Medulla oblongata (tissue), 1 donor: ENCODE data around the gene FOXN3.
"Not testable (repeated sequence)": the region's sequence is repeated elsewhere in the genome, so short reads cannot be mapped to it uniquely, and the experiment has no call there.

Experiments
- DNase-seq: peaks from one replicate; pipeline ENCODE4 v3.0.0-alpha.2; 2015; ENCODE audit errors: extremely low spot score

The FOXN3 gene

DNA sequence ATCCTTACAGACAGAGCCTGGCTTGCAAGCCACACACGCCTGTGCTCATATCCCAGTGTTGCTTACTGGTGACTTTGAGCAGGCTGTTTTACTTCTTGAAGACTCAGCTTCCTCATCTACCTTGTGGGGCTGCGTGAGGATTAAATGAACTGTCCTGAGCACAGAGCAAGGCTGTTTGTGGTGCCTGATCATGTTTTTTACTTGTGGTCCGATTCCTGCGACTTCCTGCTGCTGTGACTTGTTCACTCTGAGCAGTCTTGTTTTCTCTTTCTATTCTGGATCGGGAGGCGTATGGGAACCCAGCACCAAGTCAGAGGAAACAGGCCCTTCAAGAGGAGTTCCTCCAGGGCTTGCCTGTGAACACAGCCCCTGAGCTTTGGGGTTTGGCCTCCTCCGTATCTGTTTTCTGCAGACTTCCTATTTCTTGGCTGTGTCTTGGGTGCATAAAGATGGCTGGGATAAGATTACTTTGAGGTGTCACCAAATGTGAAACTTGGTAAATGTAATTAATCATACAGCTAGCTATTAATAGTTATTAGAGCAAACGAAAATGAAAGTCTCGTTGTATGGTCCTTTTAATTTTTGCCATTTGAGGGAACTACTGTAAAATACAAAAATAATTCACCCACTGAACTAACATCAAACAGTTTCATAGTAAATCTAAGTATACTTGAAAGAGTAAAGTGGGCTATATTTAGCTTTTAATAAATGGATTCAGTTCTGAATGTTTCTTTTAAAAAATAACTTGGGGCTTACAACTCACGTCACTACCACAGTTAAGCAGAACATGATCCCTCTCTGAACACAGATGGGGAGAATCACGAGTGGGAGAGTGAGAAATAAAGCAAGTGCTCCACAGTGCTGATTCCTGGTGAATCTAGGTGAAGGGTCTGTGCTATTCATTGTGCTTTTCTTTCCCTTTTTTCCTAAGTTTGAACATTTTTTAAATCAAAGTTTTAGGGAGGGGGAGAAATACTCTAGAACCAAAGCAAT is 251.5 kb downstream of the FOXN3 start:
- peak; percentile 63 for DNase-seq

DNA sequence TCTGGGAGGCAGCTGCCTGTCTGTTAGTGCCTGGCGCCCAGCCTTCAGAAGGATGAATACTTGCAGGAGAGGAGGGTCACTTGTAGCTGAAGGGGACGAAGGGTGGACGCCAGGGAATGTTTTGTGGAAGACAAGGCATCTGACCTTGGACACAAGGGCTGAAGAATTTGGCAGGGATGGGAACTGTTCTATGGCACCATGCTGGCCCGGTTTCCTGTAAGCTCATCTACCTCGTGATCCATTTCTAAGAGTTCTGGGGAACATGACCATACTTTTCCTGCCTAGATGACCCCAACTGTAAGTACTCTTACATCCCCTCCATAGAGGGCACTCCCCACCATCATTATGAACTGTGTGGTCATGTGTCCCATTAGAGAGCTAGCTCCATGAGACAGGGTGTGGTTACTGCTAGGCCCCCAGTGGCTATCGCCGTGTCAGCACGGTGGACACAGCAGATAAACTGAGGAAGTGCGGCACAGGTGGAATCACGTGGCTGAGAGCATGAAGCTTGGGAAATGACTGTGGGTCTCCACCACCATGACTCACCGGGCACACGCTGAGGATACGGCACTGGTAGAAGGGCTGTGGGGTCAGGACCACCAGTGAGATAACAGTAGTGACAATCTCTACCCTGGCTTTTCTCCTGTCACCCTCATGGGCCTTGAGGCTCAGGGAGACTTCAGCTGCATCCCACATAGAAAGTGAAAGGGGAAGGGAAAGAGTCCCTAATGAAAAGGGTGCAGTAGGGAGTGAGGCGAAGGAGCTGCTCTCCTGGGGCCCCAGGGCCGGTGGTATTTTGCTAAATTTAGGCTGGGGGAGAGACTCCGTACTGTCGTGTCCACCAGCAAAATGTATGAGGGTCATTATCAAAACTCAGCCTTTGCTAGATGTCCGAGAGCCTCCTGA is 252.6 kb downstream of the FOXN3 start:
- DNase-seq: peak; percentile 20

DNA sequence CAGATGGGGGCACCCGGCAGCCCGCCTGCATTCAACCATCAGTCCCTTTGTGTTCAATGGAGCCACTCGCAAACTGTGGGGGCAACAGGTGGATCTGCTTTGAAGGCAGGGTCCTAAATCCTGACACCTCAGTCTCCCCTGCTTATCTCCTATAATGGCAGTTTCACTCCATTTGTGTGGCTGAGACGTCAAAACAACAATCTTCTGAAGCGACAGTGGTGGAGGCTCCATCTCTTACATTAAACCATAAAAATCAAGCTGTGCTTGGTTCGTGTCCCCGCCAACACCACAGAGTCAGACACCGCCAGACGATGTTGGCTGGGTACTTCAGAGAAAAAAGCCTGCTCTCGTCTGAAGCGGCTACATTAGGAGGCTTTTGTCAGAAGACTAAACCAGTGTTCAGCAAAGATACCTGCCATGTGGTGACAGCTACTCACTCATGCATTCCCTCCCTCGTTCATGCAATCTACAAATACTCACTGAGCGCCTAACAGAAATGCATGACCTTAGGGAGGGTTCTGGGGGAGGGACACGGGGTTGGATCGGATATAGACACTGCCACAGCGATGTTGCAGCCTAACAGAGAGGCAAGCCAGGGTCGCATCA is 253.9 kb downstream of the FOXN3 start:
- DNase-seq: no peak

DNA sequence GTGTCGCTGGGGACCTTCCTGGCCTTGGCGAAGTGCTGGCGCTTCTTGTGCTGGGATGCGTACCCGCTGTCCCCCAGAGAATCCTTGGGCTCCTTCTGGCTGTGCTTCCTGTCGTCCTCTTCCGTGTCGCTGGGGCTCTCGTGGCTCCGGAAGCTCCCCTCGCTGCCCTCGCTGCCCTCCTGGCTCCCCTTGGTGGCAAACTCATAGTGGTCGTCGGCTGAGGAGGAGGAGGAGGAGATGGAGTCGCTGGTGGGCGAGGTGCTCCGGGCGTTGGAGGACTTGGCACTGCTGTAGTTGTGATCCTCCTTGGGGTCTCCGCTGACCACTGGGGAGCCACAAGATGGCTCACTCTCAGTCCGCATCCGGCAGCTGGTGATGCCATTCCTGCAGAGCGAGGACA is 254.4 kb downstream of the FOXN3 start:
- DNase-seq: no peak

DNA sequence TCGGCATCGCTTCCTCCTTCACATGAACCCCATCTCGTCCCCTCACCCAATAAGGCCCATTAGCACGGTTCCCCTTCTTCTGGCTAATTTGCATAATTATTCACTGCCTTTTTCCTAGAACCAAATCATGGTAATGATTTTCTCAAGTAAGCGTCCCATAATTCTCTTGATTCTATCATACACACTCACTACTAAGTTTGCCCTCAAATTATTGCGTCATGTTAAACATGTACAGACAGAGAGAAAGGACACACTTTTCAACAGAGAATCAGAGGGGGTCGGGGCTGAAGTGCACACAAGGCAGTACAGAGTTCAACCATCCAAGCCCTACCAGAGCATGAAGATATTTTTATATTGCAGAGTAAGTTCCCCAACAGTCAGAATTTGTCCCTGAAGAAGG is 256.6 kb downstream of the FOXN3 start:
- no peak for DNase-seq

DNA sequence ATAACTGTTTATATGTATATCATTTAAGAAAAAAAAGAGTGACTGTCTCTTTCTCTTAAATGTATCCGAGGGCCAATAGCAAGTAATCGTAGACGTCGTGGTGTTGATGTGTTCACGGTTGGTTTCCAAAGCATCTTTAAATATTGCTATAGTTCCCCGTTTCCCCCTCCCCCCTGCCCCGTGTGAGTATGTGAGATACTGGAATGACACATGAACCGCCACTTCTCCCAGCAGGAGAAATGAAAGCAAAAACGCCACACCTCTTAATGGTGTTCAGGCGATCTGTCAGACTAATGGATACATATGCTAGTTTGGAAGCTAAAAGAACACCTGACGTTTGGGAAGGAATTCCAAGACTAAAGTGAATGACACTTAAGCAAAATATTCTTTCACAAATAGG is 258.3 kb downstream of the FOXN3 start:
- DNase-seq: no peak

DNA sequence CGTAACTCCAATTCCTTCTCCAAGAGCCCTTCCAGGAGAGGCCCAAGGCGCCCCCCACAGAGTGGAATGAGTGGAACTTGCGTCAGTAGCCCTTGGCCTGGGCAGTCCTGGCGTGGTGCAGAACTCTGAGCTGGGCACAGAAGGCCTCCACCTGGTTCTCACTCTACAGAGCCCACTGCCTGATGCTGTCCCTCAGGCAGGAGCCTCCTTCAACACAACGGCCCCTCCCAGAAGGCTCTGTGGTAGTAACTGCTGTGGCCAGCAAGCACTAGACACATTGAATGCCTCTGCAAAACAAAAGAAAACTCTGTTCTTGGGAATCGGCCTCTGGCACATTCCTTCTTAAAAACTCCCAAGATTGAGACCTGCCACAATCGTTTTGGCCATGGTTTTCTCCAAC is 258.9 kb downstream of the FOXN3 start:
- not testable (repeated sequence) for DNase-seq

DNA sequence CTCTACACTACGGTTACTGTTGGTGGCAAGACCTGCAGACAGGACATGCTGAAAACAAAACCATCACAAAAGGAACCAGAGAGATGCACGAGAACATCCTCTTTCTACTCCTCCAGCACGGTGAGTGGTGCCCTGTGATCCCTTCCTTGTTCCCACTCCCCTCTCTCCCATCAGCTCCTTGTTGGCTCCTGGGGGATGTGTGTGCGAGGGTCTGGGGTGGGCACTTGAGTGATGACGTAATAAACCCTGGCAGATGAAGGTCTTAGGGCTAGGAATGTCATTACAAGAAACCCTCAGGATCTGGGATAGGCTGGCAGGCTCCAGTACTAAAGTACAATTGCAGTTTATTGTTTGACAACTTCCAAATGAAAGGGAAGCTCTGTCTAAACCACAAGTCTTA is 261.5 kb downstream of the FOXN3 start:
- no peak for DNase-seq

DNA sequence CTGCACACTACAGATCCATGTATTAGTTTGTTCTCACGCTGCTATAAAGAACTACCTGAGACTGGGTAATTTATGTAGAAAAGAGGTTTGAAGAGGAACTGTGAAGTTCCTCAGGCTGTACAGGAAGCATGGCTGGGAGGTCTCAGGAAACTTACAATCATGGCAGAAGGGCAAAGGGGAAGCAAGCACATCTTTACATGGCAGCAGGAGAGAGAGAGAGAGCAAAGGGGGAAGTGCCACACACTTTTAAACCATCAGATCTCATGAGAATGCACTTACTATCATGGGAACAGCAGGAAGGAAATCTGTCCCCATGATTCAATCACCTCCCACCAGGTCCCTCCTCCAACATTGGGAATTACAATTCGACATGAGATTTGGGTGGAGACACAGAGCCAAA is 265.3 kb downstream of the FOXN3 start:
- not testable (repeated sequence) for DNase-seq

DNA sequence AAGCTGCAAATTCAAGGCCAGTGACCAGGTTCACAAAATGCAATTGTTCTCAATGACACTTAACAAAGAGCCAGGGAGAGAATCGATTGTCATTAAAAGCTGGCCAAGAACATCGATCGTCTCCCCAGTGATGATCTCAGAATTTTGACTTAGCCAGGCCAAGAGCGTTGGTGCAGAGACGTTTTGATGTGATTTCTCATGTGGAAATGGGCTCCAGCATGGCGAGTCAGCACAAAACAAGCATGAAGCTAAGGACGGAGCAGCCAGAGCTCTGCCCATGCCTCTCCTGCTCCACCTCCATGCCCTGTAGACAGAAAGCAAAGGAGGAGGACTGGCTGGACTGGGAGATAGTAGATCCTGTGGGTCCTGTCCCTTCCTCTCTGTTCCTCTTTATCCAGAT is 270.8 kb downstream of the FOXN3 start:
- DNase-seq: no peak

DNA sequence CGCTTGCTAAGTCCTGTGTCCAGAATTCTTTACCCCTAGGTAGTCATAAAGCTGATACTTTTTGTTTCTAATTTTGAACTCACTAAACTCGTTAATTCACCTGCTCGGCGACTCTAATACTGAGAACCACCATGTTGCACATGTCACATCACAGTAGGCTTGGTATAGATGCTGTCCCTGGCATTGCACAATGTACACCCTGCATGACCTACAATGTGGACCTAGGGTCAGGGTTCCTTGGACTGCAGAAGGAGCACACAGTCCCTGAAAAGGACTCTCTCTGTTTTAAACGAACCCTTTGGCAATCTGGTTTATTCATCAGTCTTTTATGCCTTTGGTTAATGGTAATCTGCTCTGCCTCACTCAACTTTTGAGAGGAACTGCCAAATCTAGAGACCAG is 272.4 kb downstream of the FOXN3 start:
- no peak for DNase-seq

DNA sequence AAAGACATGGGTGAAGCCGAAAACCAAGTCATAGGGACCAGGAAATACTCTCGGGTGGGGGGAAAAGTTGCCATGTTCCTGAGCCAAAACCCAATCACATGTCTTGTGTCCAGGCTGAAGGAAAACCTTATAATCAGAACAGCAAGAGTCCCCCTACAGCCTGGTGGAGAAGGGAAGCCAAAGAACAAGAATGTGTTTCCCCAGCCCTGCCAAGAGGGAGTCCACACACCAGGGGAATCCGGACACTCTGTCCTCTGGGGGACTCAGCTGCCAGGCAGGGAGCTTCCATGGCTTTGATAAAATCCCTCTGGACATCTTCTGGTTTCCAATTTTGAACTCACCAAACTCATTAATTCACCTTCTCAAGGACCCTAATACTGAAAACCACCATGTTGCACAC is 273.0 kb downstream of the FOXN3 start:
- DNase-seq: no peak

DNA sequence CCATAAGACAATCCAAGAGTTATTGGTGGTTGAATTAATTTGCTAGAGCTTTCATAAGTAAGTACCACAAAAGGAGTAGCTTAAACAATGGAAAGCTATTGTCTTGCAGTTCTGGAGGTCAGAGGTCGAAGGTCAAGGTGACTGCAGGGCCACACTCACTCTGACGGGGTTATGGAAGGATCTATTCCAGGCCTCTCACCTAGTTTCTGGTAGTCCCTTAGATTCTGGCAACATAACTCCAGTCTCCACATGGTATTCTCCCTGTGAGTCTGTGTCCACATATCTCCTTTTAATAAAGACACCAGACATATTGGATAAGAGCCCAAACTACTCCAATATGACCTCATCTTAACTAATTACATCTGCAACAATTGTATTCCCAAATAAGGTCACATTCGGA is 273.4 kb downstream of the FOXN3 start:
- DNase-seq: no peak

DNA sequence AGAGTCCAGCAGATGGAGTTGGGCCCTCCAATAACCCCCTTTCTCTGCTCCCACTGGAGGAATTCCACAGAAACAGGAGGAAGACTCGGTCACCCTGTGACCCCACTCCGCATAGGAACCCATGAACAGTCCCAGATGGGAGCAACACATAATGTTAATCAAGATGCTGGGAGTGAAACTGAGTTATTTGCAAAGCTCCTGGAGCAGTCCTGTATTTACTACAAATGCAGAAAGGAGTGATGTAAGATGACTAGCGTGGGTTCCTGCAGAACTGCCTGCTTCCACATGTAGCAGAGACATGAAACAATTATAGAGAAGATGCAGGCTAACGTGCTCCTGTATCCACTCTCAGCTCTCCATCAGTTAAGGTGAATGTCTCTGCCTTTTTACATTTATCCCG is 274.7 kb downstream of the FOXN3 start:
- DNase-seq: no peak

DNA sequence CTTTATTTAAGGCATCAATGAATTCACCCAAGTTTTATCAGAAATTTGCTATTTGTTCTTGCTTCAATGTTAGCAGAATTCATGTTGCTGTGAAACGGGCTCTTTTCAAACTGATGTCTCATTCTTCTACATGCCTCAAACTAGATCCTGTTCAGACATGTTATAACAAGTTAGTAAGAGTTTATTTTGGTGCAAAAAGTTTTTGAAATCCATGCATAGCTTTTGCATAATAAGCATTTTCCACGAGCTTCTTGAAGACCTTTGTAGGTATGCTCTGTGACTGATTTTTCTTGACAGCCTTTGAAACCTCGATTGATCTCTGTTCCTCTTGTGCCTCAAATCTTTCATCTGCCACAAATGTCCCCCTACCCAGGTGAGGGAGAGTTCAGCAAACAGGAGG is 275.2 kb downstream of the FOXN3 start:
- no peak for DNase-seq

DNA sequence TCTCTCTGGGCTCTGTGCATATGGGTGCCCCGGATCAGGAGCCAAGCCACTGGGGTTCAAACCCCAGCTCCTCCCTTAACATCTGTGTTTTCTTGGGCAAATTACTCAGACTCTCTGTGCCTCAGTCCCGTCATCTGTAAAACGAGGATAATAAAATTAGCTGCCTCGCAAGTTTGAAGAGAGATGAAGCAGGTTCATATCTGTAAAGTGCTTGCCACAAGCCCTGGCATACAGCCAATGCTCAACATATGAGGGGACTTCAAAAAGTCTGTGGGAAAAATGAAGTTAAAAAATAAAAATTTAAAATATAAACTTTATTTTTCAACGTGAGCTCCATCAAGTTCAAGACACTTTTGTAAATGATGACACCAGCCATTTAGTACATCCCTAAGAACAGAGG is 276.7 kb downstream of the FOXN3 start:
- DNase-seq: no peak

DNA sequence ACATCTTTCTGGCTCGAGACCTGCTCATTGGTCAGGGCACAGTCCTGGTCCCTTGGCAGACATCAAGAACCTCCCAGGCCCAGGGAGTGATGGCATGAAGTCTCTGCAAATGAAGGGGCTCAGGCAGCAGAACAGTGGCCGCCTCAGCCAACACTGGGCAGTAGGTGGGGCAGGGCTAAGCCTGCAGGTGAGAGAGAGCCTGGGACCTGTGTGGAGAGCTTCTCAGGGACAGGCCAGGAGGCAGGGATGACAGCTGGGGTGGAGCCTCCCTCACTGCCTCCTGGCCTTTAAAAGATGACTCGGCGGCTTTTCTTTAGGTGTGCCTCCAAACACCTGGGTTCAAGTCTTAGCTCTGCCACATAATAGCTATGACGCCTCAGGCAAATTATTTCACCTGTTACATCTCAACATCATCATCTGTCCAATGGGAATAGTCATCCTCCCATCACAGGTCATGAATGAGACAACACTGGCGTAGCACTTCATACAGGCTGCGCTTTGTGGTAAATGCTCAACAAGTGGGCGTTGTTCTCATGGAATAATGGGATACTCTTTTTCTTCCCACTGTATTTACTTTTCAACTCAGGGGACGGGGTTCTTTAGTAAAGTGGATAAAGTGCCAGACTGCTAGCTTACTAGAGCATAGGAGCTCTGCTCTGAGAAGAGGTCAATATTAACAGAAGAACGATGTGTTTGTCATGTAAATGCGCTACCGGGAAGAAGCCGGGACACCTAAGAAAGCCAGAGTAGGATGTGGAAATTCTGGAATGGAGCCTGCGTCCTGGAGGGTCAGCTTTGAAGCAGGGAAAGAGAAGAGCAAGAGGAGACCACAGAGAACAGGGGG is 277.4 kb downstream of the FOXN3 start:
- no peak for DNase-seq

DNA sequence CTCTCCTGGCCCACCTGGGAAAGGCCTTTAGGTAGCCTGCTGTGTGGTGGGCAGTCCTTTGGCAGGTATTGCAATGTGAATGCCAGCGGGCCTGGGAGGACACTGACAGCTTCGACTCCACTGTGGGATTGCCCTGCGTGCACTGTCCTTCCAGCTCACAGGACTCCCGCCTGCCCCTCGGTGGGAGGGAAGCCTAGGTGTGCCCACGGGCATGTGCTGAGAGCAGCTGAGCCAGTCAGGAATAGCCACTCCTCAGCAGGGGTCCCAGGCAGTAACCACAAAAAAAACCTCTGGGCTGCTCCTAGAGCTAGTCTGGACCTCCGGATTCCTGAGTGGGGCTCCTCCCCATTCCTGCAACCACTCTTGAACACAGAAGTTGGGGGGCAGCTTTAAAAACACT is 278.2 kb downstream of the FOXN3 start:
- no peak for DNase-seq

DNA sequence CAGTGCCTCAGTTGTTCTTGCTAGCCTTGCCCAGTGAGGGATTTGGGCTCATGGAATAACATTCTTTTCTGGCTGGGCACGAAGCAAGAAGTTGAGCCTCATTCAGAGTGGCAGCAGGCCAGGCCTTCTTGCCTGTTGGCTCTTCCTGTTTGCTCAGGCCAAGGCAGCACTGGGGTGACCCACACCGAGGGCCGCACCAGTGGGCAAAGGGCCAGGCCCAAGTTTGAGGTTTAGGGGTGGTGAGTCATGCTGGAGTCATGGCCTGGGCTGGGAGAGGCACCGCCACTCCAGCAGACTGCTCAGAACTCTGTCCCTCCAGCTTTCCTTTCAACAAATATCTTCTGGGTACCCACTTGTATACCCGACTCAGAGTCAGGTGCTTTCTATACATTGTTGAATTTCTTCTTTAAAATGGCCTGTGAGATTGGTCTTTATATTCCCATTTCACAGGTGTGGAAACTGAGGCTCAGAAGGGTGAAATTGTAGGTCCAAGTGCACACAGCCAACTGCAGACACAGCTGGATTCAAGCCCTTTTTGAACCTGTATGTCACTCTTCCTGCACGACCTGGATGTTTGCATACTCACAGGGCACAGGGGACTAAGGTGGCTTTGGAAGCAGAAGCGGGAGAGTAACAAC is 279.4 kb downstream of the FOXN3 start:
- DNase-seq: no peak

DNA sequence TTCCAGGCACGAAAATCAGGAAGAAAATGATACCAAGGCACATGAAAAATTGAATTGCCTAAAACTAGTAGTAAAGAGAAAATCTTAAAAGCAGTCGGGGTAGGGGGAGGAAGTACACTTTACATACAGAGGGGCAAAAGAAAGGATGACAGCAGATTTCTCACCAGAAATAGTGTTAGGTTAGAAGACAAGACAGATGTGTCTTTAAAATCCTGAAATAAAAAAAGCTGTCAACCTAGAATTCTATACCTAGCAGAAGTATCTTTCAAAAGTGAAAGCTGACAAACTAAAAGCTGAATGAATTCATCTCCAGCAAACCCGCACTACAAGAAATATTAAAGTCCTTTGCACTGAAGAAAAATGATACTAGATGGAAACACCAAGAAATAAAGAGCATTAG is 280.4 kb downstream of the FOXN3 start:
- DNase-seq: no peak

DNA sequence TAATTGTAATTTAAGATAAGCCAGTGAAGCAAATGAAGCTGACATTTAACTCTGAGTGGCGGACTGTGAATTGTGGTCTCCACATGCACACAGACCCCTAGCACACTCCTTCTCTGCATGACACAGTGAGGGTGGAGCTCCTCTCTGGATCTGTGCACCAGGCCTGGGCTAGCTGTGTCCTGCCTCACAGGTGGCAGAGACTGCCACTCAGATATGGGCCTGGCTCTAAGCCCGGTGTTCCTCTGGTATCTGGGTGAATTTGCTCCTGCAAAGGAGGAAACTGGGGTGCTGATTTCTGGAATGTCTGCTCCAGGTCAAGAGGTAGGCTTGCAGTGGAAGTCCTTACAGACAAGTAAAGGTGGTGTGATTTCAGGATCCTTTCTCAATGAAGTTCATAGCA is 282.4 kb downstream of the FOXN3 start:
- no peak for DNase-seq
